ENCODE results near the gene SLITRK3.
"Not testable (repeated sequence)": the region's sequence is repeated elsewhere in the genome, so short reads cannot be mapped to it uniquely, and the experiment has no call there.

The SLITRK3 gene

DNA sequence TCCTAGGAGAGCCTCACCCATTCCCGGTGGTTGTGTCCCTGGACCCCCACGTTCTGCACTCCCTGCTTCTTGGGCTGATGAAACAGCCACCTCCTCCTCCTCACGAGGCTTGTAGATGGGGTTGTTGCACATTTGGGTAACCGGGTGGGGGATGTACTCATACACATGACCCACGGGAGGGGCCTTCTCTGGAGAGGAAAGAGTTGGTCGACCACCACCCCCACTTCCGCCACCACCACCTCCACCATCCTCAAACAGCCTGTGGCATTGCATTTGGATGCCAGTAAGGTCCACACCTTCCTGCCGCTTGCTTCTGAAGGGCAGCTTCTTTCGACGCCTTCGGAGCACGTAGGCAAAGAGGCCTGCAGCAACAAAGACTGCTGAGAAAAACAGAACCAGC, 7.7 kb downstream of the SLITRK3 start:
- no peak for DNase-seq

DNA sequence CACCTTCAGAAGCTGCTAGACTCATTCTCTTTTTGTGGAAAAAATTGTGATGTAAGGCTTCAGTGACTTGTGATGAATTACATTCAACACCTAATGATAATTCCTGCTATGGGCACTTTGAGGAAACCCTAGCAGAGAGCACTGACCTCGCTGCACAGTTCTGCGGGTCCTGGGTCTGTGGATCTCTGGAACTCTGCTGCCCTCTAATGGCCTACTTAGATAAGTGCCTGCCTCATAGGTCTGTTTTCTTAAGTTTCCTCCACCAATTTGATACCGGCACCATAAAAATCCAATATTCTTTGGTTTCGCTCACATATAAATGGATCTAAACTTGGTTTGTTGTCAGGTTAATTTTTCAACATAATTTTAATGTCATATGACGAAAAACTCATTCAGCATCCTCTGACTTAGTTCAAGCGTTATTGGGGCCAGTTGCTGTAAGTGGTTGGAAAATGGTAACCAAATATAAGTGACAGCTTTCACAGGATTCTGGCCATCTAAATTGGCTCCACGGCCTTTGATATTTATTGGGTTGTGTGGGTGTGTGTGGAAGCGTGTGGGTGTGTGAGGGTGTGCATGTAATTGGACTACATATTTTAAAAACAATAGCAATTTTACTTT, 10.4 kb downstream of the SLITRK3 start:
- DNase-seq: no peak

DNA sequence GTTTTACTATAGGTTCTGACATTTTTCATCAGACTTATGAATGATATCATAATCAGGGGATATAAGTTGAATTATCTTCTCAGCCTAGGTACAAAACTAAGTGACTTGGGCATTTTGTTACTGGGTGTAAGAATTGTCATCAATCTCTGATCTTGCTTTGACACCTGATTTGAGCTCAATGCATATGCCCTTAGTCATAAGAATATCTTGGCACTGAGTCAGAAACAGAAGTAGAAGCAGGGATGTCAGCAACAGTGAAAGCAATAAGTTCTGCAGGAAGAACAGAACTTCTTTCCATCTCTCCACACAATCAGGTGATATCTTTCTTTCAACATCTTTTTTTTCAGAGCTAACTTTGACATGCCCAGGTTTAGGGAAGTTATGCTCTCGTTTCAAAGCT, 14.6 kb downstream of the SLITRK3 start:
- no peak for DNase-seq

DNA sequence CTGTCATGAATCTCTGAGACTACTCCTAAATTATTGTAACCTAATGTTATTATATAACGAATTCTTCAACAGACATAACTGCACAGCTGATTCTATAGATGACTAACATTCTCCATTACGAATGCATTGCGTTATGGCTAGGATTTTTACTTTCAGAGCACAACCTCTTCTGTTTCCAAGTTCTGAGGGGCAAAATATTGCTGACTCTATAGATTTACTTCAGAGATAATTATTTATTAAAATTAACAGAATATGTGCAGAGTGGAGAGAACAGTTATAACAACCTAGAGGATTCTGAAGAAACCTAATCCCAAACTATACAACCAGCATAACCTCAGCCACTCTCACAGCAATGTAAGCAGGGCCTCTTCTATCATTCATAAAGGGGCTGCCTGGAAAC, 25.9 kb downstream of the SLITRK3 start:
- DNase-seq: no peak

DNA sequence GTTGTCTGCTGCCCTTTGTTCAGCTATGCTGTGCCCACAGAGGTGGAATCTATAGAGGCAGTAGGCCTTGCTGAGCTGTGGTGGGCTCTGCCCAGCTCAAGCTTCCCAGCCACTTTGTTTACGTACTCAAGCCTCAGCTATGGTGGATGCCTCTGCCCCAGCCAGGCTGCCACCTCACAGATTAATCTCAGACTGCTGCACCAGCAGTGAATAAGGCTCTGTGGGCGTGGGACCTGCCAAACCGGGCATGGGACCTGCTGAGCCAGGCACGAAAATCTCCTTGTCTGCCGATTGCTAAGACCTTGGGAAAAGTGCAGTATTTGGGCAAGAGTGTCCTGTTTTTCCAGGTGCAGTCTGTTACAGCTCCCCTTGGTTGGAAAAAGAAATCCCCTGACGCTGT, 26.8 kb downstream of the SLITRK3 start:
- no peak for DNase-seq

DNA sequence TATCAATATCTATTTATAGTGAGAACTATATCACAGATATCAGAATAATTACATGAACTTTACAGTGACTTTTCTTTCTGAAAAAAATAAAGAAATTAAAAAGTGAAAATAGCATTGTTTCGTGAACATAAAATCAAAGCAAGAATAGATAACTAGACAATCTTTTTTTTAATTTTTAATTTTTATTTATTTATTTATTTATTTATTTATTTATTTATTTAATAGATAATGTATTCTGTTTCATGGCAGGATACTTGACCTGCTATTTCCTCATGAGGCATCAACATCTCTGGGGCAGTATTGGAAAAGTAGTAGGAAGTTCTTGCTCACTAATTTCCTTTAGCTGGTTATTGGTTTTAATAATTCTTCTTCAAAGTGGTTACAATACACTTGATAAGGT, 33.3 kb downstream of the SLITRK3 start:
- DNase-seq: no peak

DNA sequence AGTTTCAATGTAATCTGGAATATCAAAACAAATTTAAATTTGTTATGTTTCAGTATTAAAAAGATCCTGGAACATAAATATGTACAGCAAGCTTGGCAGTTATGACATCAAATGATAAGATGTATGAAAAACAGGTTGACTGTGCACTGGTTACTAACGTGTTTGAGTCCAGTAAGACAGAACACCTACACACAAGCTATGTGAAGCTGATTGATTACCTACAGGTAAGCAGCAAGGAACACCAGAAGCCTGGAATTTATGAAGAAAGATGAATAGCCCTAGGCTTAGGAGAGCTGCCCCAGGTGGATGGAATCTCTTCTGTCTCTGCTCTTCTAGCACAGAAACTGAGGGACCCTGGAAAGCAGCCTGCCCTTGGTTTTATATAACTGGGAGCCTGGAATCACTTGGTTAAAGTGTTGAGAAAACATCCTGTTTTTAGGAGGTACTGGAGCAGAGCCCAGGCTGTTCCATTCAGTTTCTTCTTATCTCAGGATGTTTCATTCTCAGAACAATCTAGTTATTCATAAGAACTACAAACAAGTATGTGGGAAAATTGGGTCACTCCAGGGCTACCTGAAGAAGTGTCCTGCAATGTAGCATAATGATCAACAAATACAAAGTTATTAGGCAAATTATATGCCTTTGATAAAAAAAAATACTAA, 36.3 kb downstream of the SLITRK3 start:
- no peak for DNase-seq

DNA sequence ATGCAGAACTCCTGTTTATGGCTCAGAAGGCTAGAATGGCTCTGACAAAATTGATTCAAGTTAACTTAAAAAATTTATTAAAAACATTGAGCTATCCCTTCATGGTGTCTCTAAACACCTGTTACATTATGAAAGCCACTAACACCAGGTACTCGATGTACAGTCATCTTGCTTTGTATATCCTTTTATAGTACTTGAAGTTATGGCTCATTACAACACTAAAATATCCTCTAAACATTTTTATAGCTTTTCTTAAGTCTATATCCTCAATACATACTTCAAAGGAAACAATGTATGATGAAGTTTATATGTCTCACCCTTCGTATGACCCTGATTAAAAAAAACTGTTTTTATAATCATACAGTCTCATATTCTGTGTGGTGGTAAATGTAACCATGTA, 38.2 kb downstream of the SLITRK3 start:
- no peak for DNase-seq

DNA sequence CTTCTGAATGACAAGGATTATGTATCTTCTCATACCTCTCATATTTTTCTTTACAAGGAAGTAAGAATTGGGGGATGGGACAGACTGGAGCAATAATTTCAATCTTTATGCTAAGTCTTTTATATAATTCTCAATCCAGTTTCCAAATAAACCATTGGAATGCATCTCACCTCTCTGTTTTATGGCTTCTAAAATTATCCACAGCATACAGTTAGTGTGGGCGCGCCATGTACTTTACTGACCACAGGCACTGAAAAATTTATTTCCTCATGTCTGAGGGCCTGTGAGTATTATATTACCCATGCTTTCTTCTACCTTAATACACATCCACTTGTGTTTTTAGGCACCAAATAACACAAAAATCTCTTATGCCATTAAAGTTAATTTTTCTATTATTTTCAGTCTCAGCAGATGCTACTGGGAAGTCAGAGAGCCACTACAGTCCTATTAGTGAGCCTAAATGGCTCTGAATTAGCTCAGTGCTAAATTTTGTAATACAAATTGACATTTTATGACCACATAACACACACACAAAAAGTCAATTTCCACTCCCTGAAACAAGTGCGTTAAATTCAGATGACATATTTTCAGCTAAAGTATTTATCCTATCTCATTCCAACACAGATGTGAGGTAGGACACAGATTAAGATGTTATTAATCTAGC, 39.3 kb downstream of the SLITRK3 start:
- no peak for DNase-seq

DNA sequence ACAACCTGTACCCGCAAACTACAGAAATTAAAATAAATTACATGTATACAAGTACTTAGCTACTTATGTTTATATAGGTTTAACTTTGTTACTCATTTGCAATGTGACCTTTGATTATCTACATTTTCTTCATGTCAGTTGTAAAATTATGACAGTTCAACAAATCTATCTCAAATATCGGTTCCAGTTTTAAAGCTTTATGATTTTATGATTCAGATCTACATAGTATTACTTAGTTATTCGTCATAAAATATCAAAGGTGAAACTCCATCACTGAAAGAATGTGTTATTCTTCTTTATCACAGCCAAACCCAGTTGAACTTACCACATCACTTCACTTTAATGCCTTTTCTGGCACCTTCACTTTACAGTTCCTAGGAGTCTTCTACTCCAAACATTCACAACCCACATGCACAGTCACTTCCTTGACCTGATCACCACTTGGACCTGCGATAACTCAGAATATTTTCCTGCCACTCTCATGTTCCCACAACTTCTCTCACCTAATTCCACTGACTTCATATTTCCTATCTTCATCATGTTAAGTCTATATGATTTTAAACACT, 47.2 kb downstream of the SLITRK3 start:
- no peak for DNase-seq

DNA sequence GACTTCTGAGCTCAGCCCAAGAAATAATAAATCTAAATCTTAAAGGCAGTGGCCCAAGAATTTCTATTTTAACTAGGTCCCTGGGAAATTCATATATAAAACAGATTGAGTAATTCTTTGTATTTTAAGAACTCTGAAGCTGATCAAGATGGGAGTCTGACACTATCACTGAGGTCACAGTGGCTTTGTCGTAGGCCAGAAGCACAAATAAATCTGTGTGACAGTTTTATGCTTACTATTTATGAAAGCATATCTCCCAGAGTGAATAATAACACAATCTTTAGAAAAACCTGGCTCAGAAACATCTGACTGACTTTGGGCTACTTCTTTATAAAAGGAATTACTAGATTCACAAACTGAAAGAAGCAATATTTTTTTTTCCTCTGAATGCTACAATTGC, 51.9 kb downstream of the SLITRK3 start:
- no peak for DNase-seq

DNA sequence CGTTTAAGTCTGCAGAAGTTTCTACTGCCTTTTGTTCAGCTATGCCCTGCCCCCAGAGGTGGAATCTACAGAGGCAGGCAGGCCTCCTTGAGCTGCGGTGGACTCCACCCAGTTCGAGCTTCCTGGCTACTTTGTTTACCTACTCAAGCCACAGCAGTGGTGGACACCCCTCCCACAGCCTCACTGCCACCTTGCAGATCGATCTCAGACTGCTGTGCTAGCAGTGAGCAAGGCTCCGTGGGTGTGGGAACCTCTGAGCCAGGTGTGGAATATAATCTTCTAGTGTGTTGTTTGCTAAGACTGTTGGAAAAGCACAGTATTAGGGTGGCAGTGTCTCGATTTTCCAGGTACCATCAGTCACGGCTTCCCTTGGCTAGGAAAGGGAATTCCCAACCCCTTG, 56.3 kb downstream of the SLITRK3 start:
- DNase-seq: not testable (repeated sequence)
